ENCODE measurements around the gene CCDC18.

GRCh38 chr1:93155335-93155734, 25.2 kb upstream of the CCDC18 start:
- TF ChIP-seq FOXM1 (IDR thresholded peaks at IDR 0.05; ENCODE audit: borderline replicate concordance) (no peak), FOXK2 (IDR thresholded peaks at IDR 0.05) (no peak), SP1 (IDR thresholded peaks at IDR 0.05) (no peak)
